A673 (cell line): Measurements from ENCODE around the gene MAMDC4. TPM values are rescaled to one million over a fixed set of nuclear protein-coding genes. Genes with fewer than 3 reads are reported as not detected.
A peak's percentile ranks its signal among the peaks of the same experiment; 100 is the strongest.

ENCODE experiments used
- BruUV-seq: library from RNA; stranded (reverse); fragments of 400-500 nt; replicated peaks from 2 replicates; lab custom pipeline; 2021; lab: Mats Ljungman, UMichigan
- CTCF ChIA-PET: fragments of 300-600 bp; sonication (Branson Sonifier 250); formaldehyde crosslinking; loops from one replicate; lab custom pipeline; 2022; ENCODE audit warnings: antibody characterized with exemption; lab: Charles Lee
- POLR2A ChIA-PET: fragments of 300-600 bp; sonication (Branson Sonifier 250); formaldehyde crosslinking; loops from one replicate; lab custom pipeline; 2022; ENCODE audit warnings: antibody characterized with exemption; ENCODE audit not compliant: low non-redundant PET; lab: Charles Lee
- DNase-seq: peaks from one replicate; pipeline ENCODE4 v3.0.0-alpha.2; 2015; ENCODE audit warnings: low spot score
- H3K27ac ChIP-seq: fragments of 200-600 bp; sonication (generic); 2 replicates; pipeline ENCODE4 v1.5.1; 2016; ENCODE audit warnings: mixed run types, low read depth, mild to moderate bottlenecking, mixed read lengths, antibody characterized with exemption, low read length; ENCODE audit not compliant: poor library complexity, severe bottlenecking
- H3K27me3 ChIP-seq: fragments of 200-600 bp; sonication (generic); replicated peaks from 2 replicates; pipeline ENCODE4 v1.6.1; 2017; ENCODE audit warnings: mixed run types, low read depth, mild to moderate bottlenecking, mixed read lengths, antibody characterized with exemption, low read length; ENCODE audit not compliant: insufficient read depth, poor library complexity
- H3K36me3 ChIP-seq: fragments of 200-600 bp; sonication (generic); 2 replicates; pipeline ENCODE4 v1.6.1; 2016; ENCODE audit warnings: mixed run types, mild to moderate bottlenecking, mixed read lengths, antibody characterized with exemption, low read length; ENCODE audit not compliant: insufficient read depth, poor library complexity, severe bottlenecking
- H3K4me1 ChIP-seq: fragments of 200-600 bp; sonication (generic); 2 replicates; pipeline ENCODE4 v1.6.1; 2017; ENCODE audit warnings: mixed run types, mild to moderate bottlenecking, mixed read lengths, antibody characterized with exemption, low read length; ENCODE audit not compliant: insufficient read depth, poor library complexity, severe bottlenecking
- H3K4me3 ChIP-seq: fragments of 200-600 bp; sonication (generic); 2 replicates; pipeline ENCODE4 v1.5.1; 2016; ENCODE audit warnings: low read depth, mixed run types, mild to moderate bottlenecking, mixed read lengths, low read length; ENCODE audit not compliant: poor library complexity, severe bottlenecking
- H3K9me3 ChIP-seq: fragments of 200-600 bp; sonication (generic); 2 replicates; pipeline ENCODE4 v1.6.1; 2016; ENCODE audit warnings: mixed run types, low read depth, mild to moderate bottlenecking, mixed read lengths, antibody characterized with exemption, low read length; ENCODE audit not compliant: poor library complexity, severe bottlenecking
- CTCF ChIP-seq: fragments of 300-800, 200-600 bp; sonication (generic); conservative IDR thresholded peaks from 2 replicates; pipeline ENCODE4 v1.5.1; 2017; ENCODE audit warnings: low read depth, mild to moderate bottlenecking, antibody characterized with exemption, low read length, moderate library complexity, mixed read lengths
- EZH2 ChIP-seq: fragments of 200-600 bp; sonication (generic); IDR thresholded peaks from 2 replicates; pipeline ENCODE4 v1.6.1; 2017; ENCODE audit warnings: borderline replicate concordance, low read depth, mild to moderate bottlenecking, mixed read lengths, antibody characterized with exemption, low read length; ENCODE audit not compliant: poor library complexity, severe bottlenecking
- intact Hi-C: fragments of 100-400 bp; cut with micrococcal nuclease; formaldehyde crosslinking; loops from one replicate; pipeline ENCODE4 v1.10.0; 2022; ENCODE audit not compliant: unreplicated experiment
- total RNA-seq: library from RNA; stranded (reverse); gene quantifications from 2 replicates; pipeline ENCODE4 v1.2.3, GENCODE V29; 2021

The MAMDC4 gene
- total RNA-seq, 1 experiment from 2014 or later, result 7.9 TPM

GRCh38 chr9:136838314-136839228, 13.6 kb upstream of the MAMDC4 start:
- Histone ChIP-seq H3K27me3 (no peaks in the 10 kb centered on the region), H3K4me3 (no peak overlapping the region), H3K27ac (no peak overlapping the region), H3K9me3 (no peaks in the 10 kb centered on the region), H3K36me3 (peaks cover 26% of the 10 kb centered on the region), H3K4me1 (peaks cover 32% of the 10 kb centered on the region)
- intact Hi-C loops, result no loop called here
- ChIA-PET POLR2A (interaction anchor here (0.6 kb wide), 1 partner anchor 18 kb away, joined by 5 read pairs; no protein-coding TSS in a partner anchor), CTCF (no interaction called here)
- BruUV-seq, result no TSS peak
- DNase-seq, result no peak
- TF ChIP-seq EZH2, result no peak
- TF ChIP-seq CTCF, result no peak

GRCh38 chr9:136839229-136840139, 12.7 kb upstream of the MAMDC4 start:
- Histone ChIP-seq H3K4me1 (peaks cover 32% of the 10 kb centered on the region), H3K4me3 (no peak overlapping the region), H3K36me3 (peaks cover 26% of the 10 kb centered on the region), H3K27ac (peak overlapping the region; percentile 48), H3K9me3 (no peaks in the 10 kb centered on the region), H3K27me3 (no peaks in the 10 kb centered on the region)
- intact Hi-C loops, result loop anchor here (5.0 kb wide), 1 partner anchor 37 kb away; no protein-coding TSS in a partner anchor
- POLR2A ChIA-PET, result no interaction called here
- TF ChIP-seq CTCF (no peak), EZH2 (no peak)
- no peak for DNase-seq
- BruUV-seq, result no TSS peak
- CTCF ChIA-PET, result no interaction called here

GRCh38 chr9:136840140-136840876, 11.8 kb upstream of the MAMDC4 start:
- intact Hi-C loops, result loop anchor here (5.0 kb wide), 1 partner anchor 38 kb away; no protein-coding TSS in a partner anchor
- TSS peak; percentile 91 for BruUV-seq
- peak; percentile 76 for DNase-seq

More at GRCh38 chr9:136840140-136840876, 11.8 kb upstream of the MAMDC4 start:
- Histone ChIP-seq H3K4me3 (no peak overlapping the region), H3K4me1 (peaks cover 32% of the 10 kb centered on the region), H3K36me3 (peaks cover 26% of the 10 kb centered on the region), H3K9me3 (no peaks in the 10 kb centered on the region), H3K27me3 (no peaks in the 10 kb centered on the region), H3K27ac (peak overlapping the region; percentile 48)
- ChIA-PET CTCF (no interaction called here), POLR2A (no interaction called here)
- TF ChIP-seq EZH2 (no peak), CTCF (no peak)
